Neural crest cell (in vitro differentiated cells): ENCODE results near the gene EIF4G2. TPM values are rescaled to one million over a fixed set of nuclear protein-coding genes. Genes with fewer than 3 reads are reported as not detected.

Source experiments
- DNase-seq: peaks from one replicate; pipeline ENCODE4 v3.0.0; 2021; ENCODE audit warnings: low read depth, mixed read lengths, low spot score
- H3K27ac Mint-ChIP-seq: one replicate; pipeline ENCODE4 v1.8.0; 2021; ENCODE audit warnings: mild to moderate bottlenecking, mixed read lengths; ENCODE audit not compliant: unreplicated experiment
- H3K27me3 Mint-ChIP-seq: 2 replicates; pipeline ENCODE4 v1.8.0; 2021; ENCODE audit warnings: low read depth, mild to moderate bottlenecking, mixed read lengths
- H3K36me3 Mint-ChIP-seq: 2 replicates; pipeline ENCODE4 v1.8.0; 2021; ENCODE audit warnings: low read depth, mild to moderate bottlenecking, mixed read lengths
- H3K4me1 Mint-ChIP-seq: 2 replicates; pipeline ENCODE4 v1.8.0; 2021; ENCODE audit warnings: mixed read lengths
- H3K4me3 Mint-ChIP-seq: one replicate; pipeline ENCODE4 v1.8.0; 2021; ENCODE audit warnings: mild to moderate bottlenecking, mixed read lengths
- H3K9me3 Mint-ChIP-seq: 2 replicates; pipeline ENCODE4 v1.8.0; 2021; ENCODE audit warnings: mixed read lengths
- CTCF ChIP-seq: fragments of 200-600 bp; sonication (generic); conservative IDR thresholded peaks from 2 replicates; pipeline ENCODE4 v1.5.0; 2021; ENCODE audit warnings: antibody characterized with exemption, mild to moderate bottlenecking
- total RNA-seq: library from RNA; stranded (reverse); gene quantifications from 2 replicates; pipeline ENCODE4 v1.2.1, GENCODE V29; 2021

Gene EIF4G2
- total RNA-seq, 1 donor from 2014 or later, result 1,333 TPM

- H3K27me3 Mint-ChIP-seq, result no peaks in the 10 kb centered on the region
- no peak overlapping the region for H3K27ac Mint-ChIP-seq
- H3K4me3 Mint-ChIP-seq, result no peak overlapping the region
- DNase-seq, result no peak
- H3K4me1 Mint-ChIP-seq, result peaks cover 14% of the 10 kb centered on the region
- peaks cover 6% of the 10 kb centered on the region for H3K36me3 Mint-ChIP-seq
- no peaks in the 10 kb centered on the region for H3K9me3 Mint-ChIP-seq
- TF ChIP-seq CTCF, result no peak
Measured at GRCh38 chr11:10847960-10848860, 39.5 kb upstream of the EIF4G2 start.

GRCh38 chr11:10846660-10847059 is 37.9 kb upstream of the EIF4G2 start:
- DNase-seq, result no peak
- Mint-ChIP-seq H3K27ac (no peak overlapping the region), H3K4me1 (peaks cover 10% of the 10 kb centered on the region), H3K27me3 (no peaks in the 10 kb centered on the region), H3K9me3 (no peaks in the 10 kb centered on the region), H3K4me3 (no peak overlapping the region), H3K36me3 (no peaks in the 10 kb centered on the region)
- no peak for TF ChIP-seq CTCF

- Mint-ChIP-seq H3K9me3 (no peaks in the 10 kb centered on the region), H3K36me3 (no peaks in the 10 kb centered on the region), H3K27ac (no peak overlapping the region), H3K4me1 (peaks cover 10% of the 10 kb centered on the region), H3K27me3 (no peaks in the 10 kb centered on the region), H3K4me3 (no peak overlapping the region)
- no peak for DNase-seq
- TF ChIP-seq CTCF, result no peak
Measured at GRCh38 chr11:10845589-10845988, 36.9 kb upstream of the EIF4G2 start.

GRCh38 chr11:10844796-10845195 is 36.1 kb upstream of the EIF4G2 start:
- Mint-ChIP-seq H3K4me3 (no peak overlapping the region), H3K27ac (no peak overlapping the region), H3K36me3 (no peaks in the 10 kb centered on the region), H3K4me1 (peaks cover 10% of the 10 kb centered on the region), H3K9me3 (no peaks in the 10 kb centered on the region), H3K27me3 (no peaks in the 10 kb centered on the region)
- no peak for TF ChIP-seq CTCF
- DNase-seq, result no peak

DNA sequence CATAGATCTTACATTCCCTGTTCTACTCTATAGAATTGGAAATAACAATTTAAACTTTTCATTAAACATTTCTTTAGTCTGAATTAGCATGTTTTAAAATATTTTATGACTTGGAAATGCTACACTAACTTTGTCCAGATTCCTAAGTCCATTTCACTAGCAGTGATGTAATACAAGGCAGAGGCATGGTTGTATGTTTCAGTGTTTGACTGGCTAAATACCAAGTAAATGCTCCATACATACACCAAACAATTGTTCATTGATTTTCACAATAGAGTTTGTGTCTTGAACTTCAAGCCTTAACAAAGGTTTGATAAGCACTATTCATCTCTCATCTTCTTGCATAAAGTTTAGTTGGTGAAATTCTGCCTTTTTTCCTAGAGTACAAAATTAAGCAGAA is 35.6 kb upstream of the EIF4G2 start:
- no peak overlapping the region for H3K27ac Mint-ChIP-seq
- H3K9me3 Mint-ChIP-seq, result no peaks in the 10 kb centered on the region
- H3K4me1 Mint-ChIP-seq, result peaks cover 10% of the 10 kb centered on the region
- H3K4me3 Mint-ChIP-seq, result no peak overlapping the region
- H3K36me3 Mint-ChIP-seq, result no peaks in the 10 kb centered on the region
- no peaks in the 10 kb centered on the region for H3K27me3 Mint-ChIP-seq
- DNase-seq, result no peak
- no peak for TF ChIP-seq CTCF
